HG02981 (cell line): ENCODE data around the gene PSMG1.

Source experiments
- ATAC-seq: cut with Tn5 transposase; IDR thresholded peaks from one replicate; pipeline ENCODE4 v1.9.1; 2021; ENCODE audit warnings: mild to moderate bottlenecking, moderate library complexity; ENCODE audit not compliant: unreplicated experiment

The PSMG1 gene

GRCh38 chr21:39125752-39126485 lies 57.3 kb downstream of the PSMG1 start:
- no peak for ATAC-seq
